GM12872 (cell line): Measurements from ENCODE around the gene AKAP8.

Experiments used
- TF ChIP-seq, protein P1 (sequence below): IDR thresholded peaks from 3 replicates; pipeline ENCODE4 v1.5.1; 2011; ENCODE audit warnings: low read depth, mild to moderate bottlenecking, low read length, moderate library complexity; ENCODE audit not compliant: insufficient read depth

The AKAP8 gene

DNA sequence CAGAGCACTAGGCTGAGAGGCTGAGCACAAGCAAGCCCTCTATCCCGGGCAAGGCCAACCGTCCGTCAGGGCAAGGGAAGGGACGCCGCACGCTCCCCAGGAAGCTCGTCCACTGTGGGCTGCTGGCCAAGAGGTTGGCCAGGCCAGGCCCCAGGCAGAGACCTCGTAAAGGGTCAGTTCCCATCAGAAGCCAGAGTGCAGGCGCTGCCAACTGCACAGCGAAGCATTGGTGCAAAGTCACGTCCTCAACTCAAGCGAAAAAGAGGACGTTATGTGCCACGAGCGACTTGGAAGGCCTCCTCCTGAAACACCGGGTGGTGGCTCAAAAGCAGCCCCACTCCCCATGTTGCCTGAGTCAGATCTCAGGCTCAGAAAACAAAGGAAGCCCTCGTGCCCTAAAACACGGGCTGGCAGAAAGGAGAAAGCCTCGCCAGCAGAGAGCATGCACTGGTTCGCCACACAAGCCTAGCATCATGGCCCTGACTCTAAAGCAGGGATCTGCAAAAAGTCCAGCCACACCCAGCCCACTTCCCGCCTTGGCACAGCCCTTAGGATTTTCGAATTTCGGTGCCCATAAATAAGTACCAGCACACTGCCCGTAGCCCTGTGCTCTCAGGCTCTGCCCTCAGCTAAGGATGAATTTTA, 4.7 kb downstream of the AKAP8 start:
- TF ChIP-seq, protein P1, sequence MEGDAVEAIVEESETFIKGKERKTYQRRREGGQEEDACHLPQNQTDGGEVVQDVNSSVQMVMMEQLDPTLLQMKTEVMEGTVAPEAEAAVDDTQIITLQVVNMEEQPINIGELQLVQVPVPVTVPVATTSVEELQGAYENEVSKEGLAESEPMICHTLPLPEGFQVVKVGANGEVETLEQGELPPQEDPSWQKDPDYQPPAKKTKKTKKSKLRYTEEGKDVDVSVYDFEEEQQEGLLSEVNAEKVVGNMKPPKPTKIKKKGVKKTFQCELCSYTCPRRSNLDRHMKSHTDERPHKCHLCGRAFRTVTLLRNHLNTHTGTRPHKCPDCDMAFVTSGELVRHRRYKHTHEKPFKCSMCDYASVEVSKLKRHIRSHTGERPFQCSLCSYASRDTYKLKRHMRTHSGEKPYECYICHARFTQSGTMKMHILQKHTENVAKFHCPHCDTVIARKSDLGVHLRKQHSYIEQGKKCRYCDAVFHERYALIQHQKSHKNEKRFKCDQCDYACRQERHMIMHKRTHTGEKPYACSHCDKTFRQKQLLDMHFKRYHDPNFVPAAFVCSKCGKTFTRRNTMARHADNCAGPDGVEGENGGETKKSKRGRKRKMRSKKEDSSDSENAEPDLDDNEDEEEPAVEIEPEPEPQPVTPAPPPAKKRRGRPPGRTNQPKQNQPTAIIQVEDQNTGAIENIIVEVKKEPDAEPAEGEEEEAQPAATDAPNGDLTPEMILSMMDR: no peak

DNA sequence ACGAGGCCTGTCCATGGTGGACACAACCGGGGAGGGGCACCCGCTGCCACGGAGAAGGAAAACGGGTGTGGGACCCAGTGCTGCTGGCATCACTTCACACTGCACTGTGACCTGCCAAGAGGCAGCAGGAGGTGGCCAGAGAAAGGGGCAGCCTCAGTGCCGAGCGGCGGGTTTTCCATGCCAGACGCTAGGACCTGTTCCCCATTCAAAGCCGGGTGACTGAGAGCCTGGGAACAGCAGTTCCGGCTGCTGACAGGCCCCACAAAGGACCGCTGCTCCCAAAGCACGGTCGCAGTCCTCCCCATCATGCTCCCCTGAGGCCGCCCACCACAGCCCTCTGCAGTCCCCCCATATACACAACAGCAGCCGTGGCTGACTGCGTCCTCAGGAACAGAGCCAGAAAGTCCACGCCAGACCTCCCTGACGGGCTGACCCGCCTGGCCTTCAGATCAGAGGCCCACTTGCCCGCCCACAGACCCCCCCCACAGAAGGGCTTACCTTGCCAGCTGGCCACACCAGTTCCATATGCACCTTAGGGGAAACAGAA, 5.4 kb downstream of the AKAP8 start:
- TF ChIP-seq, protein P1: no peak

DNA sequence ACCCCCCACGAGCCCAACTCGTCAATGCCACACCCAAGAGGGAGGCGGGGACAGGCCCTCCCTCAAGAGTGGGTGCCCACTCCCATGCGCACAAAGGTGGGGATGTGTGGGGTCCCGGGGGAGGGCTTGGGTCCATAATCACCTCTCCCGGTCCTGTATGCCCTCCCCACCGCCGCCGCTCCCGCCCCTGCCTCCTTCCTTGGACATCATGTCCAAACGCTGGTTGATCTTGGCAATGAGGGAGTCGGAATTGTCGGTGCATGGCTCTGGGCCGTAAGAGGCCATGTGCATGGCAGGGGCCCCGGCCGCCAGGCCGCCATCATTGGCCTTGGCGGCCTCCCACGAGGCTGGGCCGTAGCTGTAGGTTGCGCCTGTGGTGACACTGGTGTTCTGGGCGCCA, 5.9 kb downstream of the AKAP8 start:
- TF ChIP-seq, protein P1: no peak

DNA sequence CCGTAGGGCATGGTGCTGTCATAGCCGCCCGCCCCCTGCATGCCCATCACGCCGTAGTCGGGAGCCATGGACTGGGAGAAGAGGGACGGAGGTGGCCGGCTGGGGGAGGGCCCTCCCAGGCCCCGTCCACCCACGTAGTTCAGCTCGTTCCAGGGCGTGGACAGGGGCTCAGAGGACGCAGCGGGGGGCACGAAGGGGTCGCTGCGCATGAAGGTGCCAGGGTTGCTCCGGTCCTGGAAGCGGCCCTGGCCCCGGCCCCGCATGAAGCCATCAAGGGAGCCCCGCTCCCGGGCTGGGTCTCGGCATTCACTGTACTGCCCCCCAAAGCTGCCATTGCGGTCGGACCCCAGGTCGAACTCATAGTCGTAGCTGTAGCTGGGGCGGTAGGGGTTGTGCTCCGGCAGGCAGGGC, 6.7 kb downstream of the AKAP8 start:
- TF ChIP-seq, protein P1: no peak

DNA sequence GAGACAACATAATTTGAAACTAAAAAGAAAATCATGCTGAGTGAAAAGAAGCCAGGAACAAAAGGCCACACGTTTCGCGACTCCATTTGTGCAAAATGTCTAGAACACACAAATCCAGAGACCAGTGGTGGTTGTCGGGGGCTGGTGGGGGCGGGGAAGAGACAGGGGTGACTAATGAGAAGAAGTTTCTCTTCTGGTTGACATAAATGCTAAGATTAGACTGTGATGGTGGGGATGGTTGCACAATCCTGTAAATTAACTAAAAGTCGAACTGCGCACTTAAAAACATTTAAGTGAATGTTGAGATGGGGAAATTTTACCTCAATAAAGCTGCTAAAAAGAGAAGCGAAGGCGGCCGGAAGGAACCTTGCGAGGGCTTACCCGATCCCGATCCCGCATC, 7.1 kb downstream of the AKAP8 start:
- TF ChIP-seq, protein P1: no peak

DNA sequence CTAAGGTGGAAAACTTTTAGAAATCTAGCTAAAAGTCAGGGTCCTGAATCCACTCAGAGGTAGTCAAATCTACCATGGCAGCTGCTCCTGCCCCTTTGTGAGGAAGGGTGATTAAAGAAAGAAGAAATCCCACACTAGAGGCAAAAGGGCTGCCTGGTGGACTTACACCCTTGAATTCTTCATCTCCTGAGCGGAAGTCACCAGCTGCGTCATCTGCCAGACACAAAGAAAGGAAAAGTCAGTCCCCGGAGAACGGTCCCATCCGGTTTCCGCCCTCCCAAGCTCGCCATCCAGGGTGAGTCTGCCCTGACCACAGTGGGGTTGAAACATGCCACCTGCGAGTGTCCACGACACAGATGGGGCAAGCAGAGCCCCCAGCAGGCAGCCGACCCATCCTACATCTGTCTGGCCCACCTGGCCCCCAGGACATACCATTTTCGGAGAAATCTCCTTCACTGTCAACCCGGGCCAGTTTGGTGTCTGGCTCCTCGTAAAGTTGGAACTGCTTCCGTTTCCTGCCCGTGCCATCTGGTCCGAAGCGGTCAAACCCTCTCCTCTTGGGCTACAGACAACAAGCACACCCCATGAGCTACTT, 7.7 kb downstream of the AKAP8 start:
- TF ChIP-seq, protein P1: no peak

DNA sequence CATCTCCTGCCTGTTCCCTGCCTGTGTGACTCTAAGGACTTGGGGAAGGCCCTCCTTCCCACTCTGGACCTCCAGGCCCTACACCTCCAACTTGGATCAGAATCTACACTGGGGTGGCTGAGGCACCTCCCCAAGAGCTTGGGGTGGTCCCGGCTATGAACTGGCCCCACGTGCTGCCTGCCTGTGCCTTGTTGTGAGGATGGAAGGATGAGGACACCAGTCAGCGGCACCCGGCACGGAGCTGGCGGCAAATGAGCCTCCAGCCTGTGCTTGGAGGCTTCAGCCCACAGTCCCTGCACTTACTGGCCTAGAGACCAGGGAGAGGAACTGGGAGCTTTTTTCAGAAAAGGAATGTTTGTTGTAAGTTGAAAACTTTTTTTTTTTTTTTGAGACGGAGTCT, 8.5 kb downstream of the AKAP8 start:
- TF ChIP-seq, protein P1: no peak

DNA sequence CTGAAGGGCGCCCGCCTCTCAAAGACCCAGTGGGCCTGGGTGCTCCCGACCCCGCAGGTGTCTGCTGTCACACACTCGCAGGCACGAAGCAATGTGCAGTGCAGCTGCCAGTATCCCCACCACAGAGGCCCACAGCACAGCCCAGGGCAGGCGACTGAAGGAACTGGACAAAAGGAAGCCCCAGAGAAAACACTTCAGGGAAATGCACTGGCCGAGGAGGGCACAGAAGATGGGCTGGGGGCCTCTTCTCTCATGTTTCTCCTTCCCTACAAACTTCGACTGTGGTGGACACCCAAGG, 10.0 kb downstream of the AKAP8 start:
- TF ChIP-seq, protein P1: no peak
